GM10847 (cell line): ENCODE data around the gene KCNA2.

ENCODE experiments used
- POLR2A ChIP-seq: IDR thresholded peaks from 2 replicates; pipeline ENCODE4 v1.6.1; 2011; ENCODE audit not compliant: insufficient read length; ENCODE audit errors: extremely low read depth

The KCNA2 gene

DNA sequence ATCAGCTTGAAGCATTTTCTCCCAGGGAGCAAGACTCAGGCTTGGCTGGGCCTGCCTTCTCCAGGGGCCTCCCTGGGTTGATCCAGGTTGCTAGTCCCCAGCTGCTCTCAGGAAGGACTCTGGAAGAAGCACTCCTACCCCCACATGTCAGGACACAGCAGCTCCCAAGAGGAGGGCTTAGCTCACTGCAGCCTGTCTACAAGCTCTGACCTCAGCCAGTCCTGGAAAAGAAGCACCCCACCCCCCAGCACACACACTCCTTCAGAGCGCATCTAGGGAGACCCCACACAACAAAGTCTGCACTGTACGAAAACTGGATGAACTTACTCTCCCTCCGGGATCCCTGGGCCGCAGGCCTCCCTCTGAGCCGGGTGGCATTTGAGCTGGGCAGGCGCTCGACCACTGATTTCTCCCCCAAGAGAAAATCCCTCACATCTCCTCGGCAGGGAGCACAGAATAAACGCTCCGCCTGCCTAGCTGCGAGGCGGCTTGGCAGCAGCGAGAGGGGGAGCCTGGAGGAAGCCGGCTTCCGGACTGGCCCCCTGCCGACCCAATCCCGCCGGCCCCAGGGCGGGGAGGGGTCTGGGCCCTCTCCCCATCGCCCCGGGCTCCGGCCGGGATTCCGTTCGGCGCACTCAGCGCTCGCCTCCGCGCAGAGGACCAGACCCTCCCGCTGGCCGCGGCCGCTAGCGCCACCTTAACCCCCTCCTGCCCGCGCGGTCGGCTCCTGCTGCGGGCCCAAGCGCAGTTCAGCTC, at the start of gene KCNA2:
TSS of gene KCNA2 (minus strand) at position 458 of the 756 bp plus-strand sequence. CDS start 1,576 bp downstream, outside the sequence.
- no peak for TF ChIP-seq POLR2A

DNA sequence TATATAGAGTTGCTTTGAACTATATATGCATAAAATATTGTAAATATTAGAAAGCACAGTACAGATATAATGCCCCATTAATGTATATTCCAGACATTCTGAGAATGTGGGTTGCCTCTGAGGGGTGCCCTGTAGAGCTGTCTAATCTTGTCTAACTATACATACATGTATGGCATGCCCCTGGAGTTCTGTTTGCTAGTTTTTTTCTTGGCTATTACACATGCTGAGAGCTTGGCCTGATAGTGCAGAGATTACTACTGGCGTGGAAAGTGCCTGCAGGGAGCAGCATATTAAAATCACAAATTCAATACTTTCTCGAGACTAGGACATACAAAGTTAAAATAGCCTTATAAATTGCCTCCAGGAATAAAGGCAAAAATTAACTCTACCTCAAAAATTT, 44.5 kb upstream of the KCNA2 start:
- no peak for TF ChIP-seq POLR2A

DNA sequence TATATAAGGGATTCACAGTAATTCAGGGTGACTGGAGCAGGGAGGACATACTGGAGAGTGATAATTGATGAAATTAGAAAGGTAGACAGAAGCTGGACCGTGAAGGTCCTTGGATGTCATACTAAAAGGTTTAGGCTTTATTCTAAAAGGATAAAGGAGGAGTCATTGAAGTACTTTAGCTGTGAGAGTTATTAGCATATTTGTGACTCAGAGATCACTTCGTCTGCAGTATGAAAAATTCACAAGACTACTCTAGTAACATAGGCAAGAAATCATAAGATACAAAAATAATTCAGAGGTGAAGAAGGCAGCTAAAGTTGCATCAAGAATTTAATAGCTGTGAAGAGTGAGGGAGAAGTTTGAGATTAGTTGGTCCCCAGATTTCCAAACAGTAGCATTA, 42.3 kb upstream of the KCNA2 start:
- no peak for TF ChIP-seq POLR2A

DNA sequence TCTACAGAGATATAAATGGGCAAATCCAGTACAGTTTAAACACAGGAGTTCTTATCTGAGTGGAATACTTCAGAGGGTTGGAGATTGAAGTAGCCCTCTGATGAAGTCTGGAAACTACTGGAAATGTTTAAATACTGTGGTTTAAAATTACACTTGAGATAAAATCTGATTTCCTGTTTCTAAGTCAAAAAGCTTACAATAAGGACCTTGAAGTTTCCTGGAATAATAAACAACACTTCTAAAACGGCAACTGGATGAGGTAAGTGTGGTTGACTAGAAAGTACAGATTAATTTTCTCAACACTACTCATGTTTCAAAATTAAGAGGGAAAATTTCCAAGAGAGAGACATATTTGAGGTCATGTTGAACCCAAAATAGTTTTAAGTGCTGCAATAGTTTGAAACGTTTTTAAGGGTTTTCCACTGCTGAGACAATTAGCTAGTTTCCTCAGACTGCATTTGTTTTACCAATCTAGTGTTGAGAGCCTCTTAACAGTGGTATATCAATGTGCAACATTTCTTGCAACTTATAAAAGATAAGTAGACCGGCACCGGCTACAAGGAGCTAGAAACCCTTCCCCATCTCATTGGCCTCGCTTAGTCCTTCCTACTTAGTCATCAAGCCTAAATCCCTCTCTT, 41.2 kb upstream of the KCNA2 start:
- TF ChIP-seq POLR2A, result no peak

DNA sequence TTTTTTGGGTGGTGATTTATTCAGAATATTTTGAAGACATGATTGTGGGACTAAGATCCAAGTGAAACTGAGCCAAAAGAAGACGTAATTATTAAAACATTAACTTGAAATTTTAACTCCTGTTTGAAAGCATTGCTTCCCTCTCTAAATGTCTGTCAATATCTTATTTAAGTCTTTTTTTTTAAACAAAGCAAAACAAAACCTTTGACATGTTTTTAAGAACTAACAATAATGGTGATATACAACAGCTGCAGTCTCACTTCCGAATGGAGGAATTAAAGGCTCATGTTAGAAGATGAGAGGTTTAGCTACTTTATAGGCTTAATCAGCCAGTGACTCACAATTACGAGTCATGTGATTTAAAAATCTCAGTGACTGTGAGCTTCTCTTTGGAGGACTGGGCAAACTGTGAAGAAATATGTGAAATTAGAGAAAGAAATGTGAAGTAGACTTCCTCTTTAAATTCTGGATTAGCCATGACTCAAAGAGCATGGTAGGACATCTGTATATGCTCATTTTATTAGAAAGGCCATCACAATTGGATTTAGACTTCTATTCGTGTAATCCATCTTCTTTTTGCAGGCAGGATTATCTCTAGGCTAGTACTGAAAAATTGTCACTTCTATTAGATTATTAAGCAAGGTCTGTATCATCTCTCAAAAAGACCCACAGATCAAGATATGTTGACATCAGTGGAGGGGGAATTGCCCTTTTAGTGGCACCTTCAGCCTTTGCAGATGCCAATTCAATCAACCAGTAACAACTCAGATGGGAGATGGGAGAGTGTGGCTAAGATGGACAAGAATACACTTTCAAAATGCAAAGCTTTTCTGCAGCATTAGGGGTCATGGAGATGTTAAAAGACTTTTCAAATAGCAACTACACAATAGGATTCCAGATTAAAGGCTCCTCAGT, 39.9 kb upstream of the KCNA2 start:
- TF ChIP-seq POLR2A, result no peak

DNA sequence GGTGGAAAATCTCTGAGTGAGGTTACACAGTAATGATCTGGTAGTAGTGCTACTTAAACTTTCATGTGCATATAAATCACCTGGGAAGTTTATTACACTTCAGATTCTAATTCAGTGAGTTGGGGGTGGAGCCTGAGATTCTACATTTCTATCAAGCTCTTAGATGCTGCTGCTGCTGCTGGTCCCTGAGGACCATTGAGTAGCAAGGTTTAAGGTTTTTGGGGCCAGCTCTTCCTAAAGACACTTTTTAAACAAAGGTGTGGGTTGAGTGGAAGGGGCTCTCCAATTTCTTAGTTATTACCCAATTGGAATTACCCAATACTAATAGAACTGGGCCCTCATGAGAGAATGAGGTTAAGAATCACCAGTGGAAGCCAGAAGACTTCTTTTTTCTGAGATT, 39.1 kb upstream of the KCNA2 start:
- no peak for TF ChIP-seq POLR2A

DNA sequence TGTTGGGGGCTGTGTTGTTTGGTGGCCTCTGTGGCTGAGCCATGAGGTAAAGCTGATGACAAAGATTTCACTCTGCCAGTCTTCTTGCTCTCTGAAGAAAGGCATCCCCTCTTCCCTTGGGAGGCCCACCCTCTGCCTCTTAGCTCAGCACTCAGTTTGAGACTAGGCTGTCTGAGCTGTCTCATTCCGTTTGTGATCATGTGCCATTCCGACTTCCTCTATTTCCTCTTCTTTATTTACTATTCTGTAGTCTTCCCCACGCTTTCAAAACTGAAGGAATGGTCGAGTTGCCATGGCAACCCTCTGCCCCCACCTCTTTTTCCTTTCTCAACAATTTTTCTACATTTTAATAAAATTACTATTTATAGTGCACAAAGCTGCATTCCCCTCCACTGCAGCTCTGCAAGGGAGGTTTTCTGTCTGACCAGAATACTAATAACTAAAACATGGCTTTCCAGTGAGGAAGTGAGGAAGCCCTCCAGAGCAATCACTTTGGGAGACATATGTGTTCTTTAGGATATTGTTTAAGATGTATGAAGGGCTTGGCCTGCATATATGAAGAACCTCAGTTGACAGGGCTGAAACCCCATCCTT, 37.8 kb upstream of the KCNA2 start:
- no peak for TF ChIP-seq POLR2A

DNA sequence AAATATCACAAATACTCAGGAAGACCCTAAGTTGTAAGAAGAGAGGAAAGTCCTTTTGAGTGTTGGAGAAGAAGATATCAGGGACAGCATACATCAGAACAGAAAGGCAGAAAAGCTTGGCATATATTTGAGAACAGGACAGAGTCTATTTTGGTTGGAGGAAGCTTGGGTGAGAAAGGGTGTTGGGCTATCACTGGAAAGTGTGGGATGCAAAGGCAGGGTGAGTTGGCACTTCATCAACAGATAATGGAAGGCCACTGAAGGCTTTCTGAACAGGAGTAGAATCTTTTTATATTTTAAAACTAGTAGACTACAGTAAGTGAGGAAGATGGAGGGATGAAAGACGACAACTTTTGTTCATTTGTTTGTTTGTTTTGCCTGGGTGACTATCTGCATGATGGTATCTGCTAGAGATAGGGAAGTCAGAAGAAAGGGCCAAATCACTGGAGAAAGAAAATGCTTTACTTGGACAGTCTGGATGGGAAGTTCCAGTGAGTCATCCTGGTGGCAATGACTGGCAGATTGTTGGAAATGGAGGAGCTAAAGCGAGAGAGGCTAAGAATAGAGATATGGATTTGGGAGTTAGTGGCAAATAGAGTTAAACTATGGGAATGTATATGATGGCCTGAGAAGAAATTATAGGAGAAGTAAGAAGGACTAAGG, 33.7 kb upstream of the KCNA2 start:
- TF ChIP-seq POLR2A, result no peak

DNA sequence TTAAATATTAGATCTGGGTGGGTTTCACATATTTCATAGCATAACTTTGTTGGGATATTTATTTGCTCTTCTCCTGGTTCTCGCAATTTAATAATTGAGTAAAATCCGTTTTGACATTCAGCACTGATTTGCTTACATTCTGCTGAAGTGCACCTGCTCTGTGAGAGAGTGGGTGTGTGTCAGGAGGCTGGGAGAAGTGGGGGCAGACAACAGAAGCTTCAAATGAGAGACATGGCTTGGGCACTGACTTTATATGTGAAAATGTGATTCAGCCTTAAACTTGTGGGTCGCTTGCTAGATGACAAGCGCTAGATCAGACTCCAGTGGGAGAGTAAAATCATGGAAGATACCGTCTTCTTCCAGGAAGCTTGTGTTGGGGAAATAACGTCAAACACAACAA, 32.4 kb upstream of the KCNA2 start:
- no peak for TF ChIP-seq POLR2A

DNA sequence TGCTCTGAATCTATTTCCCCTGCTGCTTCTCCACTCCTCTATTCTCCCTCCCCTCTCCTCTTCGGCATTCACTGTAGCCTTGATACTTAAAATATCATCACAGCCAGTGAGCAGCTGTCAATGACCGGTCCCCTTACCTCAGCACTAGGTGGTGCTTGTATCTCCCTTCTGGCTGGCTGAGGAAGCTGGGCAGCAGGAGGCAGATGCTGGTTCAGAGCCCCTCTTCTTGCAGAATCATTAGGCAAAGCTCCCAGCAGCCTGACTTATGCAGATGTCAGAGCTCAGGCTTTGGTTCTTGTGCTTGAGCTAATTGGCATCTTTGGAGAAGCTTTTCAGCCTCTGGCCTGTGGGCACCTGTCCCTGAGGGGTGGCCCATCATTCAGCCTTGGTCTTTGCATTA, 31.9 kb upstream of the KCNA2 start:
- TF ChIP-seq POLR2A, result no peak

DNA sequence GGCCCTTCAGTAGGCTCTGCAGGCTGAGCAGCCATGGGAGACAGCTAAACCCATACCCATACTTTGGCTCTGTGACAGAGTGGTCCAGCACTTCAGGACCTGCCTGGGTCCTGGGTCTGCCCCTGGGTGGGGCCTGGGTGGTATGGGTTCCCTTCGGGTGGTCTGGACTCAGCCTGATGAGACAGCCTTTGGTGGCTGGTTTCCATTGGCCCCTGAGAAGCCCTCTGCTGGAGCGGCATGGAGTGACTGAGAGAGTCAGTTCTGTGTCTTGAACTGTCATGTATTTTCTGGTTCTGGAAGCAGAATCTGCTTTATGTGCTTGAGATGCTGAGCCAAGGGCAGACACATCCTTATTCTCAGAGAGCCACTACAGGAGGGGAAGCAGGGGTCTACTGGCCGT, 31.3 kb upstream of the KCNA2 start:
- no peak for TF ChIP-seq POLR2A

DNA sequence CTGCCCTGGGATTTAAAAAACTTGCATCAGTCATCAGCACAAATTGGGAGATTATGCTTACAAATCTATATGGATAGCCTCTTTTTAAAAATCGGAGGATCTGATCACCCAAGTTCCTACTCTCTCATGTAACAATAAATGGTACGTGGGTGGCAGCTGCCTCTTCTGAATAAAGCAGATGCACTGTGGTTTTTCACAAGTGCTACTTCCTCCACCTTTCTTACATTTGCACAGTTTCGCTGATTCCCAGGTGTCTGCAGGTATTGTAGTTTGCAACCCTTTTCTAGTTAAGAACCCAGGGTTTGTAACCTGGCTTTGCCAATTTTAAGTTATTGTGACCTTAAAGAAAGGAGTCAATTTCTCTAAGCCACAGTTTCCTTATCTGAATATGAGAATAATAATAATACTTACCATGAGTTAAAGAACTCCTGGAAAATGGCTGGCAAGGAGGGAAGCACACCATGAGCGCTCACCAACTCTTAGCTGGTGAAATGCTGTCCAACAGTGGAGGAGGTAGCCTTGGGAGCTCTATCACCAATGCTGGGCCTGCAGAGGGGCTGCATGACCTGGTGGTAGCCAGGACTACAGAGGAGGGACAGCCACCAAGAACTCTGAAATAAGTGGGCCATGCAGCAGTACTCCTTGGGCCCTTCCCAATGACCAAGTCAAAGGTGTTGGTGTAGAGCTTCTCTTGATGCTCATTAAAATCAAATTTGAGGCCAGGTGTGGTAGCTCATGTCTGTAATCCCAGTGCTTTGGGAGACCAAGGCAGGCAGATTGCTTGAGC, 30.2 kb upstream of the KCNA2 start:
- TF ChIP-seq POLR2A, result no peak

DNA sequence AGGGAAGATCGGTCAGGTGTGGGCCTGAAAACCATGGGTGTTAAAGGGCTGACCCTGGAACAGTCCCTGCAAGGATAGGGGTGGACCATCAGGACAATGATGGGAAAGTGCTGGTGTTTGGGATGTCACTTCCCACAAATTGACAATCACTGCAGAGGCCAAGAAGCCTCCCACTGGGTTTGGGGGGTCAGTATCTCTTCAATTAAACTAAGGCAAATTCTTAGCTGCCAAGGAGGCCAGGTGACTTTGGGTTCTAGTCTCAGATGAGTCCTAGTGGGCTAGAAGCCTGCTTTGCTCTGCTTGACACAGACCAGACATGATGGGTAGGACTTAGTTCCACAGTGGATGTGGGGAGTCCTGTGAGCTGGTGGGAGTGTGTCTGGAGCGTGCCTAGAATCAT, 29.3 kb upstream of the KCNA2 start:
- no peak for TF ChIP-seq POLR2A
